ENCODE results near the gene PYGO1.

DNA sequence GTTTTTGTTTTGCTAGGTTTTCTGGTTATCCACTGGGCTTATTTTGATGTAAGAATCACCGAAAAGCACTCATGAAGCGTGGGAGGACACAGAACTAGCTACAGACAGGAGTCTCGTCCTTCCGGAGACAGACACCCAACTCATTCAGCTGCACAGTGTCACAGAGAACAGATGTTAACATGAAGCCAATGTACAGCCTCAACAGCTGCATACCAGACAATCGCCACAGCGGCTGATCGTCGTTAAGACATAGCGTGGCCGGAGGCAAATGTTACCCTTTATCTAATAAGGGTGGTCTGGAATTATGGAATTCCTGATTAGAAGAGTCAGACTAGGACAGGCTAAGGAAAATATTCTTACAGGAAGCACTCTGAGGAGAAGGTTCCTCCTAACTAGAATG, 1.1 kb upstream of the PYGO1 start:
- TF ChIP-seq, protein P1, sequence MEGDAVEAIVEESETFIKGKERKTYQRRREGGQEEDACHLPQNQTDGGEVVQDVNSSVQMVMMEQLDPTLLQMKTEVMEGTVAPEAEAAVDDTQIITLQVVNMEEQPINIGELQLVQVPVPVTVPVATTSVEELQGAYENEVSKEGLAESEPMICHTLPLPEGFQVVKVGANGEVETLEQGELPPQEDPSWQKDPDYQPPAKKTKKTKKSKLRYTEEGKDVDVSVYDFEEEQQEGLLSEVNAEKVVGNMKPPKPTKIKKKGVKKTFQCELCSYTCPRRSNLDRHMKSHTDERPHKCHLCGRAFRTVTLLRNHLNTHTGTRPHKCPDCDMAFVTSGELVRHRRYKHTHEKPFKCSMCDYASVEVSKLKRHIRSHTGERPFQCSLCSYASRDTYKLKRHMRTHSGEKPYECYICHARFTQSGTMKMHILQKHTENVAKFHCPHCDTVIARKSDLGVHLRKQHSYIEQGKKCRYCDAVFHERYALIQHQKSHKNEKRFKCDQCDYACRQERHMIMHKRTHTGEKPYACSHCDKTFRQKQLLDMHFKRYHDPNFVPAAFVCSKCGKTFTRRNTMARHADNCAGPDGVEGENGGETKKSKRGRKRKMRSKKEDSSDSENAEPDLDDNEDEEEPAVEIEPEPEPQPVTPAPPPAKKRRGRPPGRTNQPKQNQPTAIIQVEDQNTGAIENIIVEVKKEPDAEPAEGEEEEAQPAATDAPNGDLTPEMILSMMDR (IDR thresholded peaks at IDR 0.05) = no peak
- TF ChIP-seq POLR2A (IDR thresholded peaks at IDR 0.05) = no peak

All from adrenal gland (tissue), 5 donors.